Measurements from ENCODE around the gene KBTBD13.

DNA sequence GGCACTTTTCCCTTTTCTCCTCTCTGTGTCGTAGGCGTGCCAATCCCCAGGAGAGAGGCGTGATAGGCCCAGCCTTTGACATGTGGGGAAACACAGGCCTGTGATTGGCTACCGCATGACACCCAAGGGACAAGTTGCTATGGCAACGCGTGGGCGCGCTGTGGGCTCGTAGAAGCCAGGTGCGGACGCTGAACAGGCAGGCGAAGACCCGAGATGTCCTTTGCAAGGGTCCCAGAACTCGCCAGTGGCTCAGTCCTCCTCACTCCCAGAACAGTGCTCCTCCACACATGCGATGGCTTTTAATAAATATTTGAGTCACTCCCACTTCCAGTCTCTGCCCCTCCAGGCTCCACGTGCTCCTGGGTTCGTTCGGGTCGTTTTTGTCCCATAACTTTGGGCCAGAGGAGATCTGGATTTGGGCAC is 27.1 kb upstream of the KBTBD13 start:
- TF ChIP-seq, protein P1, sequence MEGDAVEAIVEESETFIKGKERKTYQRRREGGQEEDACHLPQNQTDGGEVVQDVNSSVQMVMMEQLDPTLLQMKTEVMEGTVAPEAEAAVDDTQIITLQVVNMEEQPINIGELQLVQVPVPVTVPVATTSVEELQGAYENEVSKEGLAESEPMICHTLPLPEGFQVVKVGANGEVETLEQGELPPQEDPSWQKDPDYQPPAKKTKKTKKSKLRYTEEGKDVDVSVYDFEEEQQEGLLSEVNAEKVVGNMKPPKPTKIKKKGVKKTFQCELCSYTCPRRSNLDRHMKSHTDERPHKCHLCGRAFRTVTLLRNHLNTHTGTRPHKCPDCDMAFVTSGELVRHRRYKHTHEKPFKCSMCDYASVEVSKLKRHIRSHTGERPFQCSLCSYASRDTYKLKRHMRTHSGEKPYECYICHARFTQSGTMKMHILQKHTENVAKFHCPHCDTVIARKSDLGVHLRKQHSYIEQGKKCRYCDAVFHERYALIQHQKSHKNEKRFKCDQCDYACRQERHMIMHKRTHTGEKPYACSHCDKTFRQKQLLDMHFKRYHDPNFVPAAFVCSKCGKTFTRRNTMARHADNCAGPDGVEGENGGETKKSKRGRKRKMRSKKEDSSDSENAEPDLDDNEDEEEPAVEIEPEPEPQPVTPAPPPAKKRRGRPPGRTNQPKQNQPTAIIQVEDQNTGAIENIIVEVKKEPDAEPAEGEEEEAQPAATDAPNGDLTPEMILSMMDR (IDR thresholded peaks at IDR 0.05): no peak
- TF ChIP-seq POLR2A (IDR thresholded peaks at IDR 0.05): no peak
- no peak for TF ChIP-seq POLR2AphosphoS5 (IDR thresholded peaks at IDR 0.05)
